GM10248 (cell line): ENCODE data around the gene VCAN.

Source experiments
- CTCF ChIA-PET: fragments of 300-600 bp; sonication (Branson Sonifier 250); formaldehyde crosslinking; extraction: SDS; loops from one replicate; lab custom pipeline; 2021; ENCODE audit warnings: antibody characterized with exemption; lab: Yijun Ruan, JAX
- POLR2A ChIA-PET: fragments of 350-650 bp; sonication (Branson Sonifier 250); formaldehyde crosslinking; extraction: SDS; loops from one replicate; lab custom pipeline; 2020; ENCODE audit warnings: antibody characterized with exemption; lab: Yijun Ruan, JAX
- DNase-seq: peaks from one replicate; pipeline ENCODE4 v3.0.0; 2012; ENCODE audit errors: extremely low spot score
- CTCF ChIP-seq: IDR thresholded peaks from 2 replicates; pipeline ENCODE4 v1.5.1; 2012; ENCODE audit warnings: mild to moderate bottlenecking, low read depth; ENCODE audit errors: extremely low read depth, missing control alignments, control extremely low read depth

The VCAN gene

GRCh38 chr5:83522446-83522845, 50.9 kb downstream of the VCAN start:
- TF ChIP-seq CTCF = no peak
- POLR2A ChIA-PET = no interaction called here
- DNase-seq = no peak
- CTCF ChIA-PET = interaction anchor here (0.8 kb wide), 1 partner anchor 17 kb away, joined by 3 read pairs; no protein-coding TSS in a partner anchor

- CTCF ChIA-PET = no interaction called here
- DNase-seq = no peak
- POLR2A ChIA-PET = no interaction called here
- no peak for TF ChIP-seq CTCF
Observed at GRCh38 chr5:83523929-83524328, 52.4 kb downstream of the VCAN start.

- POLR2A ChIA-PET = no interaction called here
- CTCF ChIA-PET = interaction anchor here (1.0 to 1.3 kb wide), 3 partner anchors 10 to 1078 kb away, joined by 3 read pairs; no protein-coding TSS in a partner anchor
- no peak for DNase-seq
- TF ChIP-seq CTCF = no peak
Observed at GRCh38 chr5:83524345-83524744, 52.8 kb downstream of the VCAN start.

- DNase-seq = no peak
- TF ChIP-seq CTCF = no peak
- CTCF ChIA-PET = interaction anchor here (1.0 to 1.3 kb wide), 4 partner anchors 11 to 1078 kb away, joined by 3 read pairs; no protein-coding TSS in a partner anchor
- POLR2A ChIA-PET = no interaction called here
Observed at GRCh38 chr5:83524991-83525390, 53.4 kb downstream of the VCAN start.

- no peak for TF ChIP-seq CTCF
- POLR2A ChIA-PET = no interaction called here
- CTCF ChIA-PET = no interaction called here
- DNase-seq = no peak
Observed at GRCh38 chr5:83526289-83526688, 54.7 kb downstream of the VCAN start.

- DNase-seq = no peak
- TF ChIP-seq CTCF = no peak
- POLR2A ChIA-PET = no interaction called here
- CTCF ChIA-PET = interaction anchor here (0.9 to 1.8 kb wide), 3 partner anchors 9 to 26 kb away, joined by 3 to 4 read pairs (median 3); no protein-coding TSS in a partner anchor
Observed at GRCh38 chr5:83527221-83527620, 55.7 kb downstream of the VCAN start.
